GM18505 (cell line): Measurements from ENCODE around the gene CERS4.
"Not testable (repeated sequence)": the region's sequence is repeated elsewhere in the genome, so short reads cannot be mapped to it uniquely, and the experiment has no call there.

Experiments
- ATAC-seq: cut with Tn5 transposase; IDR thresholded peaks from one replicate; pipeline ENCODE4 v1.9.1; 2021; ENCODE audit not compliant: unreplicated experiment
- POLR2A ChIP-seq: IDR thresholded peaks from 4 replicates; pipeline ENCODE4 v1.6.1; 2011; ENCODE audit warnings: borderline replicate concordance; ENCODE audit not compliant: insufficient read depth, insufficient read length; ENCODE audit errors: extremely low read depth

The CERS4 gene

DNA sequence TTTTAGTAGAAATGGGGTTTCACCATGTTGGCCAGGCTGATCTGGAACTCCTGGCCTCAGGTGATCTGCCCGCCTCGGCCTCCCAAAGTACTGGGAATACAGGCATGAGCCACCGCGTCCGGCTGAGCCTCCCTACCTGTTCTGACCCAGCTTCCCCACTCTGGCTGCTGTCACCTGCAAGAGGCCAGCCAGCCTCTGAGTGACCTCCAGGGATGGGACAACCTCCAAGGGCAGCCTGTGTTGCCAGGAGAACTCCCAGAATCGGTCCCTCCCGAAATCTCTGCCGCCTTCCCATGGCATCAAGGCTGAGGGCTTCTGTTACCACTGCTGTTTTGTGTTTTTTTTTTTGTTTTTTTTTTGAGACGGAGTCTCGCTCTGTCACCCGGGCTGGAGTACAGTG is 11.3 kb downstream of the CERS4 start:
- no peak for ATAC-seq
- no peak for TF ChIP-seq POLR2A

DNA sequence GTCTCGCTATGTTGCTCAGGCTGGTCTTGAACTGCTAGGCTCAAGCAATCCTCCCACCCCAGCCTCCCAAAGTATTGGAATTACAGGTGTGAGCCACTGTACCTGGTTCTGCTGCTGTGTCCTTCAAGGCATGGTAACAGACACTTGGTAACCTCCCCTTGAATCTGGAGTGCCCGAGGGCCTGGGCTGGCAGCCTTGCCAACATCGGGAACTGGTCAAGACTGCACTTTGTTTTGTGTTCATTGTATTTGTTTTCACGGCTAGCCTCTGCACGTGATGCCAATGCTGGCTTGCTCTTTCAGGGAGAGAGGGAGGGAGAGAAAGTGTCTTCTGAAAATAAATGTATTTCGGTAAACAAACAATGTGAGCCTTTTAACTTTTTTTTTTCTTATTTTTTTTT is 12.0 kb downstream of the CERS4 start:
- no peak for ATAC-seq

DNA sequence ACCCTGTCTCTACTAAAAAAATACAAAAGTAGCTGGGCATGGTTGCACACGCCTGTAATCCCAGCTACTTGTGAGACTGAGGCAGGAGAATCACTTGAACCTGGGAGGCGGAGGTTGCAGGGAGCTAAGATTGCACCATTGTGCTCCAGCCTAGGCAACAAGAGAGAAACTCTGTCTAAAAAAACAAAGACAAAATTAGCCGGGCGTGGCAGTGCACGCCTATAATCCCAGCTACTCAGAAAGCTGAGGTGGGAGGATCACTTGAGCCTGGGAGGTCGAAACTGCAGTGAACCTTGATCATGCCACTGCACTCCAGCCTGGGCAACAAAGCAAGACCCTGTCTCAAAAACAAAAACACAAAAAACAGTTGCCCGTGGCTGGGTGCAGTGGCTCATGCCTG is 14.3 kb downstream of the CERS4 start:
- not testable (repeated sequence) for ATAC-seq

More for the DNA sequence above, 12.0 kb downstream of the CERS4 start:
- TF ChIP-seq POLR2A, result no peak

DNA sequence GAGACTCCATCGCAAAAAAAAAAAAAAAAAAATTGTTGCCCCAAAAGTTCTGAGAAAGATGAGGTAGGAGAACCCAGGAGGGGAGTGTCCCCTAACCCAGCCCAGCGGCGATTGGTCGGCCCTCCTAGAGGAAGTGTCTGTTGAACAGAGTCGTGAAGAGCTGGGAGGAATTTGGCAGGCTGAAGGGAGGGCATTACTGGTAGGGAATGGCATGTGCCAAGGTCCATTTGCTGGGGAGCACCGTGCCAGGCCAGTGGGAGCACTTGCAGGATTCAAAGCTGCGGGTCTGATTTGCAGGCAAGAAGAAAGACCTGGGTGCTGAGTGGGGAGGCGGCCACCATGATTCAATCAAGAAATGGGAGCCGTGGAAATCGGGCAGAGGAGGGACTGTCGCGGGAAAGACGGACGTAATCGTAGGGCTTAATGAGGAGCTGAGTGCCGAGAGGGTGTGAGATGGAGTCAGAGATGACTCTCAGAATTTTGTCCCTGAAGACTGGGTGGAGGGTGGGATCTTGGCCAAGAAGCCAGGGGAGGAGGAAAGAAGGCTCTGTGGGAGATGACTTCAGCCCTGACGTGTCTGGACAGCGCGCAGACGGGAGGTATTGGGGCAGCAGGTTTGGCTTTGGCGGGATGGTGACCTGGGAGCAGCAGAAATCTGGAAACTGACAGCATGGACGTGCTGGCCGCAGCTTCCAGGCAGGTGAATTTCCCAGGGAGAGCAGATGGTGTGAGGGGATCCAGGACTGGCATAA is 15.4 kb downstream of the CERS4 start:
- no peak for ATAC-seq

DNA sequence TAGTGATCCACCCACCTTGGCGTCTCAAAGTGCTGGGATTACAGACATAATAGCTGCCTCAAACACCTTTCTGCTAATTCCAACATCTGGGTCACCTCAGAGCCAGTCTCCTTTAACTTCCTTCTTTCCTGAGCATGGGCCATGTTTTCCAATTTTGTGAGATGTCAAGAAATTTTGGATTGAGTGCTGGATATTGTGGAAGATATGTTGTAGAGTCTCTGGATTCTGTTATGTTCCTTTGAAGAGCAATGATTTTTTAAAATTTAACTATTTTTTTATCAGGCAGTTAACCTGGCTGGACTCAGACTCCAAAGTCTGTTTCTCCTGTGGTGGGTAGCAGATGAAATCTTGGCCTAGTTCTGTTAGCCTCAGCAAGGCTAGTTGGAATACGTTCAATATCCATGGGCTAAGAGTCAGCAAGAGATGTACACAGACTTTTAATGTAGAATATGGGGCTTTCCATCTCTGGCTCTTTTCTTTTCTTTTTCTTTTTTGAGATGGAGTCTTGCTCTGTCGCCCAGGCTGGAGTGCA is 22.0 kb downstream of the CERS4 start:
- ATAC-seq, result no peak
- no peak for TF ChIP-seq POLR2A

More for the DNA sequence above, 15.4 kb downstream of the CERS4 start:
- no peak for TF ChIP-seq POLR2A

DNA sequence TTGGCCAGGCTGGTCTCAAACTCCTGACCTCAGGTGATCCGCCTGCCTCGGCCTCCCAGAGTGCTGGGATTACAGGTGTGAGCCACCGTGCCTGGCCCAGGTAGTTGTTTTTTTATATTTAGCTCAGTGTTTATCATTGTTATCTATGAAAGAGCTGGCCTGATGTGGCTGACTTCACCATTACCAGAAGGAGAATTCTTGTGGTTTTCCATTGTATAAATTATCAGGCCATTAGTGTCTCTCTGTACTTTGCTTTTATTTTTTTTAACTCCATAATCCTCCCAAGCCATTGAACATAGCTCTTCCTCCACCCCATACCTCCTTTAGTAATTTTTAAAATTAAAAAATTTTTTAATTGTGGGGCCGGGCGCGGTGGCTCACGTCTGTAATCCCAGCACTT is 24.2 kb downstream of the CERS4 start:
- ATAC-seq, result no peak
- no peak for TF ChIP-seq POLR2A

DNA sequence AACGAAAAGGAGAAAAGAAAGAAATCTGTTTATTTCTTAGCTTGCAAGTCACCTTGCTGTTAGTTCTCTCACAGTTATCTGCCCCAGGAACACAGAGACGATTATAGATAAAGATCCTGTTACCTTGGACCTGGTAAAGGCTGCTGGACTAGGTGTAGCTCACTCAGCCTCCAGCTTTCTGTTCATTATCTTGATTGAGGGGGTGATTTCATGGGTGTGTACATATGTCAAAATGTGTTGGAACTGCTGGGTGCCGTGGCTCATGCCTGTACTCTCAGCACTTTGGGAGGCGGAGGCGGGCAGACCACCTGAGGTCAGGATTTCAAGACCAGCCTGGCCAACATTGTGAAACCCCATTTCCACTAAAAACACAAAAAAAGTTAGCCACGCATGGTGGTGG is 27.9 kb downstream of the CERS4 start:
- ATAC-seq, result no peak
- no peak for TF ChIP-seq POLR2A

DNA sequence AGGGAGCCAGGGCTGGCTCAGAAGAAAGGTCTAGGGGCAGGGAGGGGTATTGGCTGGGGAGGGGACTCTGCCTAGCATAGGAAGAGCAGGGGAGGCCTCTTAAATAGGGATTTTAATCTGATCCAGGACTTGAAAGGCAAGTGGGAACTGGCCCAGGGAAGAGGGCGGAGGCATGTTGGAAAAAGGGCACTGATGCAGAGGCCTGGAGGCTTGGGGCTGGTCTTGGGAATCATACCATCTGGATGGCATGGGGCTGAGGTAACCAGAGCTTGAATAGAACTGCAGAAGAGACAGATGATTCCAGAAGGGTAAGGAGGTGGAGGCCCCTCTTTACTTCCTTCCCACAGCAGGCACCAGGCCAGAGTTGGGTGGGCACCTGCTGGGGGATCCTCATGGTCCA is 29.1 kb downstream of the CERS4 start:
- TF ChIP-seq POLR2A, result no peak
- no peak for ATAC-seq

DNA sequence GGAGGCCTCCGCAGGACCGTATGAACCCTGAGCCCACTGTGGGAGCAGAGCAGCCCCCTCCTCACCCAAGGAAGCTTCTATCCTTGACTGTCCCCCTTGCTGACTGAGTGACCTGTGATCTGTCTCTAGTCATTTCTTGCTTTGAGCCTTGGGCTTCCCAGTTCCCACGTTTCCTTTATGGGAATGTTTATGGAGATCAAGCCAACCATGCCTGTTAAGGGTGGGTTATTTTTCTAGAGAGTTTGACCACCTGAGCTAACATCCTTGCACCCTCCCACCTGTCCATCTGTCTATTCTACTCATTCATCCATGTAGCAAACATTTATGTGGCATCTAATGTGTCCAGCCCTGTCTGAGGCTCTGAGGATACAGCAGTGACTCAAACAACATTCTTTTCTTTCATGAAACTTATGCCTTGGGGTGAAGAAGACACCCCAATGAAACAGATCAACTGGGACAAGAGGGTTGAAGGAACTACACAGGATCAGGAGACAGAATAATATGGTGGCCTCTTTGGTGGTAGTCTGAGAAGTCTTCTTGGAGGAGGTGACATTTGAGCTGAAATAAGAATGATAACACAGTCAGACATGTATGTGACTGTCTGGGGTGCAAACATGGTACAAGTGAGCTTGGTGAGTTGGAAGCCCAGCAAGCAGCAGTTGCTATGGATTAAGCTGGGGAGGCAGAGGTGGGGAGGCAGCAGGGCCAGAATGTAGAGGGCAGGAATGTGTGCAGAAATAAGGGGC is 30.5 kb downstream of the CERS4 start:
- ATAC-seq, result no peak
- TF ChIP-seq POLR2A, result no peak

DNA sequence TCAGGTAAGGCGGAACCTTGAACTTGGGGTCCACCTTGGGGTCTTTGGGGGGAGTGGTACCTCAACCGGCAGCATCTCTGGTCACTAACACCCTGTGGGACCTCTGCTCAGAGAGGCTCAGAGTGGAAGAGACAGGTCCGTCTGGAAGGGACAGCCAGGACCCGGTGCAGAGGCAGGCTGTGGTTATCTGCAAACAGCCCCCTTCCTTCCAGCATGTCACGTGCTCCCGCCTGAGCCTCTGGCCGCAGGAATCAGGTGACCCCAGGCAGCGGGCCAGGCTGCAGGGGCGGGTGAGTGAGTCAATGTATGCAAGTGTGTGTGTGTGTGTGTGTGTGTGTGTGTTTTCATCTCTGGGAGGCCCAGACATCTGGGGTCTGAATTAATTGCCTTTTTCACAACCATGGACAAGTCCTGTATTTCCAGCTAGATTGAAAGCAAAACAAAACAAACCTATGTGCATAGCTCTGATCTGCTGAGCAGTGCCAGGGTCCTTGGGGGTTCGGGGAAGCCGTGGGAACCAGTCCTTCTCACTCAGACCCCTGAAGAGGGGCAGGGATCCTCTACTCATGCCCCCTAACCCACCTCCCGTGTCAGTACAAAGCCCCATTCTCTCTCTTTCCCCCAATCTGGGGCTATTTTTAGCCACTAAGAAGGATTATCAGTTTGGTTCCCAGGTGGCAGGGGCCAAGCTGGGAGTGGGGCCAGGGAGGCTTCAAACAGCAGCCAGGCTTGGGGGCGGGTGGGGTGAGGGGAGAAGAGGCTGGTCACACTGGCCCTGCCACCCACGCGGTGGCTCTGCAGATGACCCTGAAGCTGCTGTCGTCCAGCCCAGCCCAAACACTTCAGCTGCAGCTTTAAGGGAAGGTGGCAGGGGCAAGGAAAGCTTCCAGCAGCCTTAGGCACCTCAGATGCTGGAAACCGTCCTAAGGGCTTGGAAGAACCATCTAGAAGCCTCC is 31.4 kb downstream of the CERS4 start:
- ATAC-seq, result no peak
- peak; percentile 20 for TF ChIP-seq POLR2A

DNA sequence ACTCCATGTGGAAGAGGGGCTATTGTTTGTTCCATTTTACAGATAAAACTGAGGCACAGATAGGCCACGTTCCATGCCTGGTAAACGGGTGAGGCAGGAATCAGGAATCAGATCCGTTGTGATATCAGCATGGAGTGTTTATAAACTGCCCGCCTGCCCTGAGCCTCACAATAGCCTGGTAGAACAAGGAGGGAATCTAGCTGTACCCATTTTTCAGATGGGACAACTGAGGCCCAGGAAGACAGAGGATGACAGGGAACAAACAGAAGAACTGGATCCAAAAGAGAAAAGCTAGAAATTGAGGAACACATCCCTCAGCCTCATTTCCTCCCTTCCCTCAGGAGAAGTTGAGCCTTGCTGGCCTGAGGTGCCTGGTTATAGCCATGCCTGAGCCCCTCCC is 32.5 kb downstream of the CERS4 start:
- no peak for ATAC-seq
- no peak for TF ChIP-seq POLR2A

DNA sequence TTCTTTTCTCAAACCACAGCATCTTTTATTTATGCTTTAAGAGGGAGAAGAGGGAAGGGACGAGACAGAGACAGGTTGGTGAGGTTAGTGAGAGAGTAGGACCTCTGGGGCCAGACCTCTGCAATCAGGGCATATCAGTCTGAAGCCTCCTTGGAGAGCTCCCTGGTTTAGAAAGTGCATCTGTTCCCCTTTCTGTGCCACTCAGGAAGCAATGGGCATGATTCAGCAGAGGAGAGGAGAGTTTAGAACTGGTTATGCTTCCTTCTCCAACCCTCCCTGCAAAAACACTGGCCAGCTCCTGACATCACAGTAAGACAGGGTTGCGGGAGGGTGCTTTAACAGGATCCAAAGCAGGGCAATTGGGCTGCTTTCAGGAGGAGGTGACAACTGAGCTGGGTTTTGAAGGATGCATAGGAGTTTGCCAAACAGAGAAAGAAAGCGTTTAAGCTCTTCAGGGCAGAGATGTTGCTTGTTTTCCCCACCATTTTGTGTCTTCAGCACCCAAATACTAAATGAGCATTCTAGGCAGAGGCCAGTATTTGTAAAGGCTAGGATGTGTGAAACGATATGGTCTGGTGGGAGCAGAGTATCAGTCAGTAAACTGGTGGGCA is 33.1 kb downstream of the CERS4 start:
- no peak for TF ChIP-seq POLR2A
- ATAC-seq, result no peak

DNA sequence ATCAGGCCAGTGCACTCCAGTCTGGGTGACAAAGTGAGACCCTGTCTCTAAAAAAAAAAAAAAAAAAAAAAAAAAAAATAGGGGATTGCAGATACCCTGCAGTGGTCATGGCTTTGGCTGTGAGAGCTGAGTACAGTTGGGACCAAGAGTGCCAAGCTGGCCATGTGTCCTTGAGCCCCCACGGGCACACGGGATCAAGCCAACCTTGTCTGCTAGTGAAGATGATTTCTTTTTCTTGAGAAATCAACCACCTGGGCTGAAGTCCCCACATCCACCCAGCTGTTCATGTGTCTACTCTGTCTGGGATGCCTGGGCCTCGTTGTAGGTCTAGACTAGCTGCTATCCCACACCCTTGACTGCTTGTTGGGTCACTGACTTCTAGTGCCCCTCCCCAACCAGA is 34.0 kb downstream of the CERS4 start:
- ATAC-seq, result no peak
- TF ChIP-seq POLR2A, result no peak
